Astrocyte (in vitro differentiated cells and primary cell): Measurements from ENCODE around the gene IGF2R. TPM values are rescaled to one million over a fixed set of nuclear protein-coding genes. Genes with fewer than 3 reads are reported as not detected.

ENCODE experiments used
- DNase-seq: peaks from one replicate; pipeline ENCODE4 v3.0.0-alpha.2; 2010; ENCODE audit warnings: low read depth
- FAIRE-seq: peaks from 2 replicates; lab custom pipeline; 2011; peaks lifted over from hg19 to GRCh38; lab: Jason Lieb, UNC
- H2AFZ ChIP-seq: 2 replicates; pipeline ENCODE4 v1.6.0; 2012; ENCODE audit warnings: low read depth, low read length, inconsistent platforms
- H3K27ac ChIP-seq: 2 replicates; pipeline ENCODE4 v1.5.1; 2011; ENCODE audit warnings: low read depth, low read length, inconsistent platforms
- H3K27me3 ChIP-seq: 2 replicates; pipeline ENCODE4 v1.6.0; 2011; ENCODE audit warnings: low read length, inconsistent platforms; ENCODE audit not compliant: insufficient read depth
- H3K36me3 ChIP-seq: 2 replicates; pipeline ENCODE4 v1.5.1; 2011; ENCODE audit warnings: low read length, inconsistent platforms; ENCODE audit not compliant: insufficient read depth
- H3K4me1 ChIP-seq: 2 replicates; pipeline ENCODE4 v1.5.1; 2011; ENCODE audit warnings: low read length, inconsistent platforms; ENCODE audit not compliant: insufficient read depth
- H3K4me2 ChIP-seq: 2 replicates; pipeline ENCODE4 v1.6.0; 2012; ENCODE audit warnings: low read length, inconsistent platforms
- H3K4me3 ChIP-seq: 2 replicates; pipeline ENCODE4 v1.5.1; 2011; ENCODE audit warnings: low read depth, mild to moderate bottlenecking, low read length, inconsistent platforms; ENCODE audit not compliant: insufficient read depth
- H3K79me2 ChIP-seq: 2 replicates; pipeline ENCODE4 v1.6.0; 2012; ENCODE audit warnings: mild to moderate bottlenecking, low read length, inconsistent platforms; ENCODE audit not compliant: insufficient read depth
- H3K9ac ChIP-seq: 2 replicates; pipeline ENCODE4 v1.6.0; 2012; ENCODE audit warnings: mild to moderate bottlenecking, low read length, inconsistent platforms
- H3K9me3 ChIP-seq: 2 replicates; pipeline ENCODE4 v1.5.1; 2012; ENCODE audit warnings: low read depth, mild to moderate bottlenecking, low read length, inconsistent platforms; ENCODE audit not compliant: insufficient read depth
- H4K20me1 ChIP-seq: 2 replicates; pipeline ENCODE4 v1.6.0; 2012; ENCODE audit warnings: low read length, inconsistent platforms; ENCODE audit not compliant: insufficient read depth
- H3K27ac Mint-ChIP-seq: one replicate; pipeline ENCODE4 v1.8.0; 2021; ENCODE audit warnings: mild to moderate bottlenecking, mixed read lengths; ENCODE audit not compliant: unreplicated experiment
- H3K27me3 Mint-ChIP-seq: one replicate; pipeline ENCODE4 v1.8.0; 2021; ENCODE audit warnings: low read depth, mixed read lengths; ENCODE audit not compliant: unreplicated experiment
- H3K36me3 Mint-ChIP-seq: one replicate; pipeline ENCODE4 v1.8.0; 2021; ENCODE audit warnings: low read depth, mixed read lengths; ENCODE audit not compliant: unreplicated experiment
- H3K4me1 Mint-ChIP-seq: one replicate; pipeline ENCODE4 v1.8.0; 2021; ENCODE audit warnings: low read depth, mixed read lengths; ENCODE audit not compliant: unreplicated experiment
- H3K4me3 Mint-ChIP-seq: one replicate; pipeline ENCODE4 v1.8.0; 2021; ENCODE audit warnings: mild to moderate bottlenecking, moderate library complexity, mixed read lengths; ENCODE audit not compliant: unreplicated experiment
- H3K9me3 Mint-ChIP-seq: one replicate; pipeline ENCODE4 v1.8.0; 2021; ENCODE audit warnings: mild to moderate bottlenecking, mixed read lengths; ENCODE audit not compliant: unreplicated experiment
- CTCF ChIP-seq: IDR thresholded peaks from 2 replicates; pipeline ENCODE4 v1.5.1; 2011; ENCODE audit warnings: low read depth, mild to moderate bottlenecking, inconsistent platforms, low read length, moderate library complexity; ENCODE audit not compliant: insufficient read depth
- EZH2 ChIP-seq: IDR thresholded peaks from 2 replicates; pipeline ENCODE4 v1.6.1; 2012; ENCODE audit warnings: mild to moderate bottlenecking, low read length, inconsistent platforms; ENCODE audit not compliant: insufficient read depth
- total RNA-seq: library from RNA; stranded (reverse); gene quantifications from 2 replicates; pipeline ENCODE4 v1.2.1, GENCODE V29; 2021

The IGF2R gene
- total RNA-seq, 1 donor from 2014 or later, result 173 TPM

- Histone ChIP-seq H3K9ac (no peak overlapping the region), H3K4me2 (no peak overlapping the region), H3K36me3 (peaks cover 19% of the 10 kb centered on the region), H3K9me3 (no peaks in the 10 kb centered on the region), H3K4me1 (no peaks in the 10 kb centered on the region), H4K20me1 (no peaks in the 10 kb centered on the region), H3K79me2 (no peaks in the 10 kb centered on the region), H3K27me3 (no peaks in the 10 kb centered on the region), H3K4me3 (no peak overlapping the region), H2AFZ (no peak overlapping the region), H3K27ac (no peak overlapping the region)
- H3K4me3 Mint-ChIP-seq, result no peak overlapping the region
- H3K27me3 Mint-ChIP-seq, result no peaks in the 10 kb centered on the region
- DNase-seq, result no peak
- no peak for TF ChIP-seq CTCF
- no peak for TF ChIP-seq EZH2
- H3K36me3 Mint-ChIP-seq, result peaks cover 26% of the 10 kb centered on the region
- no peak for FAIRE-seq
- peaks cover 3% of the 10 kb centered on the region for H3K9me3 Mint-ChIP-seq
- H3K27ac Mint-ChIP-seq, result no peak overlapping the region
- H3K4me1 Mint-ChIP-seq, result peaks cover 5% of the 10 kb centered on the region
These were observed 139.2 kb downstream of the IGF2R start for GRCh38 chr6:160108077-160108476.

GRCh38 chr6:160110586-160111123, 141.8 kb downstream of the IGF2R start:
- Mint-ChIP-seq H3K36me3 (peaks cover 14% of the 10 kb centered on the region), H3K27me3 (no peaks in the 10 kb centered on the region), H3K4me1 (peaks cover 5% of the 10 kb centered on the region), H3K9me3 (no peaks in the 10 kb centered on the region), H3K27ac (no peak overlapping the region), H3K4me3 (no peak overlapping the region)
- Histone ChIP-seq H2AFZ (no peak overlapping the region), H3K79me2 (no peaks in the 10 kb centered on the region), H3K27me3 (no peaks in the 10 kb centered on the region), H3K4me3 (no peak overlapping the region), H3K9me3 (no peaks in the 10 kb centered on the region), H3K27ac (no peak overlapping the region), H3K9ac (no peak overlapping the region), H4K20me1 (no peaks in the 10 kb centered on the region), H3K4me1 (no peaks in the 10 kb centered on the region), H3K36me3 (peaks cover 10% of the 10 kb centered on the region), H3K4me2 (no peak overlapping the region)
- TF ChIP-seq EZH2 (no peak), CTCF (no peak)
- peak; percentile 4 for DNase-seq
- FAIRE-seq, result no peak

- peaks cover 10% of the 10 kb centered on the region for H3K36me3 ChIP-seq
- no peak overlapping the region for H2AFZ ChIP-seq
- no peak overlapping the region for H3K4me2 ChIP-seq
- no peaks in the 10 kb centered on the region for H4K20me1 ChIP-seq
- no peak overlapping the region for H3K4me3 Mint-ChIP-seq
- no peaks in the 10 kb centered on the region for H3K9me3 ChIP-seq
- H3K79me2 ChIP-seq, result no peaks in the 10 kb centered on the region
- peaks cover 13% of the 10 kb centered on the region for H3K36me3 Mint-ChIP-seq
- DNase-seq (no peak), FAIRE-seq (no peak)
- H3K27me3 Mint-ChIP-seq, result no peaks in the 10 kb centered on the region
- TF ChIP-seq EZH2 (no peak), CTCF (no peak)
- no peaks in the 10 kb centered on the region for H3K27me3 ChIP-seq
- H3K4me3 ChIP-seq, result no peak overlapping the region
- no peak overlapping the region for H3K27ac Mint-ChIP-seq
- H3K27ac ChIP-seq, result no peak overlapping the region
- H3K4me1 ChIP-seq, result no peaks in the 10 kb centered on the region
- H3K9me3 Mint-ChIP-seq, result no peaks in the 10 kb centered on the region
- no peak overlapping the region for H3K9ac ChIP-seq
- peaks cover 5% of the 10 kb centered on the region for H3K4me1 Mint-ChIP-seq
These were observed 142.9 kb downstream of the IGF2R start for GRCh38 chr6:160111806-160112205.
